Measurements from ENCODE around the gene EPHB6. TPM values are rescaled to one million over a fixed set of nuclear protein-coding genes. Genes with fewer than 3 reads are reported as not detected.

Gene EPHB6
- total RNA-seq, 1 donor from 2014 or later: 2.0 TPM

Other genes starting within 250 kb of the EPHB6 start
- not detected in 2 replicates for gene PRSS1, start 105.6 kb upstream of the EPHB6 start, total RNA-seq
- not detected in 2 replicates for gene PRSS2, start 84.1 kb upstream of the EPHB6 start, total RNA-seq
- 0.05 TPM in 1 of 2 replicates, not detected in the other for gene TRPV6, start 30.7 kb downstream of the EPHB6 start, total RNA-seq
- not detected in 2 replicates for gene TRPV5, start 78.7 kb downstream of the EPHB6 start, total RNA-seq
- gene LLCFC1, start 84.4 kb downstream of the EPHB6 start, total RNA-seq: not detected in 2 replicates
- gene KEL, start 107.3 kb downstream of the EPHB6 start, total RNA-seq: 0.20 TPM in 1 of 2 replicates, not detected in the other
- gene OR9A2, start 172.1 kb downstream of the EPHB6 start, total RNA-seq: not detected in 2 replicates
- gene OR6V1, start 197.3 kb downstream of the EPHB6 start, total RNA-seq: not detected in 2 replicates

All from renal cortical epithelial cell (primary cell).